GM19239 (cell line): ENCODE data around the gene HS3ST3B1.

Experiments used
- DNase-seq: peaks from one replicate; pipeline ENCODE4 v3.0.0; 2011; ENCODE audit warnings: low spot score; ENCODE audit not compliant: insufficient read length
- FAIRE-seq: peaks from 2 replicates; lab custom pipeline; 2011; peaks lifted over from hg19 to GRCh38; lab: Jason Lieb, UNC

HS3ST3B1 gene

GRCh38 chr17:14302431-14303099 is 1.7 kb downstream of the HS3ST3B1 start:
- DNase-seq (peak; percentile 90), FAIRE-seq (no peak)

GRCh38 chr17:14303343-14304221 is 2.7 kb downstream of the HS3ST3B1 start:
- DNase-seq, result no peak
- no peak for FAIRE-seq

GRCh38 chr17:14304222-14304772 is 3.4 kb downstream of the HS3ST3B1 start:
- FAIRE-seq (no peak), DNase-seq (no peak)

- no peak for FAIRE-seq
- no peak for DNase-seq
Measured at GRCh38 chr17:14304773-14305517, 4.1 kb downstream of the HS3ST3B1 start.

GRCh38 chr17:14305785-14306496 is 5.1 kb downstream of the HS3ST3B1 start:
- no peak for FAIRE-seq
- DNase-seq, result no peak

- FAIRE-seq, result no peak
Measured at GRCh38 chr17:14306596-14306995, 5.7 kb downstream of the HS3ST3B1 start.

GRCh38 chr17:14307560-14308024 is 6.7 kb downstream of the HS3ST3B1 start:
- FAIRE-seq, result no peak

More at GRCh38 chr17:14306596-14306995, 5.7 kb downstream of the HS3ST3B1 start:
- DNase-seq, result no peak

GRCh38 chr17:14308636-14308964 is 7.7 kb downstream of the HS3ST3B1 start:
- no peak for DNase-seq
- FAIRE-seq, result no peak

More at GRCh38 chr17:14307560-14308024, 6.7 kb downstream of the HS3ST3B1 start:
- no peak for DNase-seq

GRCh38 chr17:14308965-14309879 is 8.3 kb downstream of the HS3ST3B1 start:
- no peak for DNase-seq

GRCh38 chr17:14310101-14310500 is 9.2 kb downstream of the HS3ST3B1 start:
- no peak for FAIRE-seq
- no peak for DNase-seq

More at GRCh38 chr17:14308965-14309879, 8.3 kb downstream of the HS3ST3B1 start:
- FAIRE-seq, result no peak

GRCh38 chr17:14310605-14311004 is 9.7 kb downstream of the HS3ST3B1 start:
- DNase-seq (no peak), FAIRE-seq (no peak)

GRCh38 chr17:14311186-14311705 is 10.4 kb downstream of the HS3ST3B1 start:
- no peak for DNase-seq
- no peak for FAIRE-seq

GRCh38 chr17:14311981-14312380 is 11.1 kb downstream of the HS3ST3B1 start:
- DNase-seq, result no peak
- no peak for FAIRE-seq

GRCh38 chr17:14312522-14312921 is 11.6 kb downstream of the HS3ST3B1 start:
- DNase-seq, result no peak
- no peak for FAIRE-seq

- FAIRE-seq (no peak), DNase-seq (no peak)
Measured at GRCh38 chr17:14316126-14316832, 15.4 kb downstream of the HS3ST3B1 start.

- DNase-seq, result no peak
- no peak for FAIRE-seq
Measured at GRCh38 chr17:14317383-14317782, 16.5 kb downstream of the HS3ST3B1 start.

- FAIRE-seq (no peak), DNase-seq (no peak)
Measured at GRCh38 chr17:14318109-14318917, 17.4 kb downstream of the HS3ST3B1 start.
